Adipocyte (in vitro differentiated cells): ENCODE data around the gene IL1RN.

Experiments used
- DNase-seq: peaks from one replicate; pipeline ENCODE4 v3.0.0-alpha.2; 2015; ENCODE audit warnings: low read depth
- H3K27me3 ChIP-seq: replicated peaks from 2 replicates; pipeline ENCODE4 v1.7.0; 2013; ENCODE audit warnings: mild to moderate bottlenecking, low read length, moderate library complexity; ENCODE audit not compliant: control insufficient read depth, insufficient read depth
- H3K36me3 ChIP-seq: 2 replicates; pipeline ENCODE4 v1.7.0; 2013; ENCODE audit warnings: low read length, mild to moderate bottlenecking, moderate library complexity; ENCODE audit not compliant: control insufficient read depth, insufficient read depth, severe bottlenecking
- H3K4me1 ChIP-seq: 2 replicates; pipeline ENCODE4 v1.7.0; 2013; ENCODE audit warnings: mild to moderate bottlenecking, low read length, moderate library complexity; ENCODE audit not compliant: control insufficient read depth, insufficient read depth
- H3K4me3 ChIP-seq: 2 replicates; pipeline ENCODE4 v1.7.0; 2013; ENCODE audit warnings: mild to moderate bottlenecking, low read length, moderate library complexity
- H3K9ac ChIP-seq: 2 replicates; pipeline ENCODE4 v1.7.0; 2013; ENCODE audit warnings: mild to moderate bottlenecking, low read length, moderate library complexity
- H3K9me3 ChIP-seq: 2 replicates; pipeline ENCODE4 v1.7.0; 2013; ENCODE audit warnings: mild to moderate bottlenecking, low read length, moderate library complexity; ENCODE audit not compliant: control insufficient read depth

The IL1RN gene

GRCh38 chr2:113105047-113105785, 22.2 kb upstream of the IL1RN start:
- peak; percentile 21 for DNase-seq
- no peaks in the 10 kb centered on the region for H3K36me3 ChIP-seq
- H3K4me1 ChIP-seq = peaks cover 9% of the 10 kb centered on the region
- no peak overlapping the region for H3K9ac ChIP-seq
- no peaks in the 10 kb centered on the region for H3K27me3 ChIP-seq
- H3K9me3 ChIP-seq = no peaks in the 10 kb centered on the region
- H3K4me3 ChIP-seq = no peak overlapping the region

GRCh38 chr2:113111121-113111520, 16.3 kb upstream of the IL1RN start:
- Histone ChIP-seq H3K36me3 (no peaks in the 10 kb centered on the region), H3K9ac (no peak overlapping the region), H3K4me3 (no peak overlapping the region), H3K27me3 (no peaks in the 10 kb centered on the region), H3K9me3 (no peaks in the 10 kb centered on the region), H3K4me1 (no peaks in the 10 kb centered on the region)
- no peak for DNase-seq

- H3K27me3 ChIP-seq = no peaks in the 10 kb centered on the region
- H3K36me3 ChIP-seq = no peaks in the 10 kb centered on the region
- DNase-seq = no peak
- H3K9ac ChIP-seq = no peak overlapping the region
- H3K4me1 ChIP-seq = no peaks in the 10 kb centered on the region
- no peaks in the 10 kb centered on the region for H3K9me3 ChIP-seq
- H3K4me3 ChIP-seq = no peak overlapping the region
Observed at GRCh38 chr2:113111823-113112287, 15.5 kb upstream of the IL1RN start.

GRCh38 chr2:113112441-113112840, 15.0 kb upstream of the IL1RN start:
- H3K4me3 ChIP-seq = no peak overlapping the region

GRCh38 chr2:113112871-113113270, 14.5 kb upstream of the IL1RN start:
- Histone ChIP-seq H3K27me3 (no peaks in the 10 kb centered on the region), H3K36me3 (no peaks in the 10 kb centered on the region), H3K4me3 (no peak overlapping the region), H3K4me1 (peaks cover 8% of the 10 kb centered on the region), H3K9ac (no peak overlapping the region), H3K9me3 (no peaks in the 10 kb centered on the region)
- DNase-seq = no peak

More at GRCh38 chr2:113112441-113112840, 15.0 kb upstream of the IL1RN start:
- Histone ChIP-seq H3K9me3 (no peaks in the 10 kb centered on the region), H3K4me1 (peaks cover 4% of the 10 kb centered on the region), H3K27me3 (no peaks in the 10 kb centered on the region), H3K36me3 (no peaks in the 10 kb centered on the region), H3K9ac (no peak overlapping the region)
- DNase-seq = no peak

- DNase-seq = no peak
- H3K36me3 ChIP-seq = no peaks in the 10 kb centered on the region
- no peak overlapping the region for H3K9ac ChIP-seq
- H3K4me1 ChIP-seq = peaks cover 10% of the 10 kb centered on the region
- H3K4me3 ChIP-seq = no peak overlapping the region
- no peaks in the 10 kb centered on the region for H3K9me3 ChIP-seq
- no peaks in the 10 kb centered on the region for H3K27me3 ChIP-seq
Observed at GRCh38 chr2:113113807-113114206, 13.6 kb upstream of the IL1RN start.

- DNase-seq = no peak
- H3K27me3 ChIP-seq = no peaks in the 10 kb centered on the region
- no peak overlapping the region for H3K9ac ChIP-seq
- H3K9me3 ChIP-seq = no peaks in the 10 kb centered on the region
- no peak overlapping the region for H3K4me3 ChIP-seq
- H3K4me1 ChIP-seq = peaks cover 10% of the 10 kb centered on the region
- no peaks in the 10 kb centered on the region for H3K36me3 ChIP-seq
Observed at GRCh38 chr2:113114224-113114945, 13.0 kb upstream of the IL1RN start.

GRCh38 chr2:113114996-113115395, 12.4 kb upstream of the IL1RN start:
- Histone ChIP-seq H3K27me3 (no peaks in the 10 kb centered on the region), H3K4me3 (no peak overlapping the region), H3K9me3 (no peaks in the 10 kb centered on the region), H3K36me3 (no peaks in the 10 kb centered on the region), H3K9ac (no peak overlapping the region), H3K4me1 (peaks cover 10% of the 10 kb centered on the region)
- no peak for DNase-seq

GRCh38 chr2:113116100-113116958, 11.1 kb upstream of the IL1RN start:
- no peaks in the 10 kb centered on the region for H3K27me3 ChIP-seq

GRCh38 chr2:113117541-113118262, 9.7 kb upstream of the IL1RN start:
- Histone ChIP-seq H3K9me3 (no peaks in the 10 kb centered on the region), H3K4me3 (no peak overlapping the region), H3K9ac (peak overlapping the region; percentile 6), H3K36me3 (no peaks in the 10 kb centered on the region), H3K4me1 (peaks cover 10% of the 10 kb centered on the region), H3K27me3 (no peaks in the 10 kb centered on the region)
- DNase-seq = peak; percentile 93

More at GRCh38 chr2:113116100-113116958, 11.1 kb upstream of the IL1RN start:
- H3K9ac ChIP-seq = no peak overlapping the region
- no peak overlapping the region for H3K4me3 ChIP-seq
- H3K4me1 ChIP-seq = peaks cover 10% of the 10 kb centered on the region
- no peak for DNase-seq
- H3K36me3 ChIP-seq = no peaks in the 10 kb centered on the region
- no peaks in the 10 kb centered on the region for H3K9me3 ChIP-seq
